IMR-90 (cell line): ENCODE measurements around the gene LHPP. TPM values are rescaled to one million over a fixed set of nuclear protein-coding genes. Genes with fewer than 3 reads are reported as not detected.

ENCODE experiments used
- ATAC-seq: fragments of 200-7000 bp; cut with Tn5 transposase; 2 replicates; pipeline ENCODE4 v1.9.1; 2020; ENCODE audit warnings: low read depth, mild to moderate bottlenecking, moderate library complexity
- BruUV-seq: library from RNA; stranded (reverse); fragments of 400-500 nt; replicated peaks from 2 replicates; lab custom pipeline; 2021; lab: Mats Ljungman, UMichigan
- CTCF ChIA-PET: fragments of 300-600 bp; formaldehyde crosslinking; extraction: SDS; loops from one replicate; lab custom pipeline; 2021; ENCODE audit warnings: antibody characterized with exemption; lab: Yijun Ruan, JAX
- POLR2A ChIA-PET: fragments of 300-600 bp; sonication (Branson Sonifier 250); formaldehyde crosslinking; loops from one replicate; lab custom pipeline; 2022; ENCODE audit warnings: antibody characterized with exemption; ENCODE audit not compliant: unreplicated experiment; lab: Charles Lee
- DNase-seq: peaks from one replicate; pipeline ENCODE4 v3.0.0; 2013
- H2AFZ ChIP-seq: replicated peaks from 2 replicates; pipeline ENCODE3; 2013; ENCODE audit warnings: low read length, mild to moderate bottlenecking; ENCODE audit not compliant: poor library complexity
- H2AK5ac ChIP-seq: 2 replicates; pipeline ENCODE4 v1.6.1; 2013; ENCODE audit warnings: low read depth, low read length, inconsistent platforms
- H2AK9ac ChIP-seq: replicated peaks from 2 replicates; pipeline ENCODE3; 2013; ENCODE audit warnings: mild to moderate bottlenecking, low read depth, low read length, moderate library complexity; ENCODE audit not compliant: poor library complexity
- H2BK120ac ChIP-seq: 2 replicates; pipeline ENCODE4 v1.6.1; 2013; ENCODE audit warnings: low read depth, low read length, inconsistent platforms
- H2BK15ac ChIP-seq: 3 replicates; pipeline ENCODE4 v1.6.1; 2013; ENCODE audit warnings: low read depth, low read length, inconsistent platforms
- H2BK20ac ChIP-seq: 2 replicates; pipeline ENCODE4 v1.6.1; 2013; ENCODE audit warnings: low read depth, mild to moderate bottlenecking, inconsistent platforms, low read length, moderate library complexity
- H2BK5ac ChIP-seq: 2 replicates; pipeline ENCODE4 v1.6.1; 2013; ENCODE audit warnings: mild to moderate bottlenecking, low read depth, low read length, inconsistent platforms; ENCODE audit not compliant: poor library complexity, severe bottlenecking
- H3K14ac ChIP-seq: replicated peaks from 2 replicates; pipeline ENCODE4 v1.6.1; 2013; ENCODE audit warnings: low read depth, low read length, inconsistent platforms
- H3K18ac ChIP-seq: 2 replicates; pipeline ENCODE4 v1.6.1; 2013; ENCODE audit warnings: low read depth, low read length, control low read depth
- H3K23ac ChIP-seq: 2 replicates; pipeline ENCODE4 v1.6.1; 2013; ENCODE audit warnings: low read depth, low read length, inconsistent platforms
- H3K27ac ChIP-seq: 2 replicates; pipeline ENCODE4 v1.5.1; 2013; ENCODE audit warnings: mild to moderate bottlenecking, control low read depth, low read length; ENCODE audit not compliant: insufficient read depth
- H3K27me3 ChIP-seq: 2 replicates; pipeline ENCODE4 v1.6.1; 2013; ENCODE audit warnings: low read length; ENCODE audit not compliant: control insufficient read depth, insufficient read depth
- H3K36me3 ChIP-seq: 2 replicates; pipeline ENCODE4 v1.6.1; 2013; ENCODE audit warnings: low read length, mixed read lengths; ENCODE audit not compliant: control insufficient read depth, insufficient read depth
- H3K4ac ChIP-seq: 2 replicates; pipeline ENCODE4 v1.6.1; 2013; ENCODE audit warnings: low read depth, low read length, inconsistent platforms
- H3K4me1 ChIP-seq: 2 replicates; pipeline ENCODE4 v1.6.1; 2013; ENCODE audit warnings: low read length, mixed read lengths; ENCODE audit not compliant: control insufficient read depth, insufficient read depth
- H3K4me2 ChIP-seq: 2 replicates; pipeline ENCODE4 v1.6.1; 2013; ENCODE audit warnings: low read depth, mild to moderate bottlenecking, control low read depth, low read length, moderate library complexity
- H3K4me3 ChIP-seq: 2 replicates; pipeline ENCODE4 v1.5.1; 2013; ENCODE audit warnings: low read depth, mild to moderate bottlenecking, control low read depth, low read length, moderate library complexity; ENCODE audit not compliant: insufficient read depth
- H3K56ac ChIP-seq: 2 replicates; pipeline ENCODE4 v1.6.1; 2013; ENCODE audit warnings: low read length, inconsistent platforms; ENCODE audit not compliant: insufficient read depth; ENCODE audit errors: extremely low read depth
- H3K79me1 ChIP-seq, 2 experiments: 2 replicates each; pipeline ENCODE4 v1.6.1; 2013; ENCODE audit warnings: low read length in 2 of 2, inconsistent platforms in 1 of 2, low read depth in 1 of 2
- H3K9ac ChIP-seq: 2 replicates; pipeline ENCODE4 v1.6.1; 2013; ENCODE audit warnings: low read depth, low read length, control low read depth
- H3K9me1 ChIP-seq: 2 replicates; pipeline ENCODE4 v1.6.1; 2013; ENCODE audit warnings: low read length, inconsistent platforms; ENCODE audit not compliant: insufficient read depth
- H3K9me3 ChIP-seq: 2 replicates; pipeline ENCODE4 v1.6.1; 2013; ENCODE audit warnings: low read length; ENCODE audit not compliant: control insufficient read depth, insufficient read depth
- H4K20me1 ChIP-seq: 2 replicates; pipeline ENCODE4 v1.6.1; 2013; ENCODE audit warnings: low read length, inconsistent platforms; ENCODE audit not compliant: insufficient read depth
- H4K5ac ChIP-seq: 2 replicates; pipeline ENCODE4 v1.6.1; 2013; ENCODE audit warnings: mild to moderate bottlenecking, low read depth, low read length, control low read depth
- H4K8ac ChIP-seq, 2 experiments: 2 replicates each; pipeline ENCODE4 v1.6.1; 2013; ENCODE audit warnings: low read depth in 2 of 2, low read length in 2 of 2, control low read depth in 1 of 2, inconsistent platforms in 1 of 2
- H4K91ac ChIP-seq: 2 replicates; pipeline ENCODE4 v1.6.1; 2013; ENCODE audit warnings: low read depth, low read length, inconsistent platforms; ENCODE audit not compliant: insufficient read depth
- MAZ ChIP-seq: IDR thresholded peaks from 2 replicates; pipeline ENCODE4 v1.6.1; 2012; ENCODE audit warnings: low read depth, mild to moderate bottlenecking, low read length, improper control_type of control experiment, moderate library complexity, borderline replicate concordance
- NFE2L2 ChIP-seq: fragments of 150-350 bp; IDR thresholded peaks from 2 replicates; pipeline ENCODE4 v1.6.1; 2016; ENCODE audit warnings: low read depth, mild to moderate bottlenecking, low read length
- WGBS, 2 experiments: methylation state at CpG; one replicate each; pipeline versions ENCODE4 v1.1.5 to v1.1.7; 2013; ENCODE audit warnings: missing lambda C conversion rate in 2 of 2; ENCODE audit not compliant: insufficient read length in 1 of 2; ENCODE audit errors: extremely low coverage in 2 of 2; 5-methylcytosine and 5-hydroxymethylcytosine counted together
- dilution Hi-C: fragments of 300-500 bp; cut with HindIII; formaldehyde crosslinking; loops from one replicate; pipeline ENCODE4 v1.14.3; 2018; ENCODE audit warnings: low sequenced_read_pairs; ENCODE audit not compliant: unreplicated experiment
- in situ Hi-C: fragments of 300-500 bp; cut with MboI; formaldehyde crosslinking; loops from 3 replicates; pipeline ENCODE4 v1.14.3; 2019; ENCODE audit warnings: low sequenced_read_pairs, inconsistent platforms, mixed read lengths
- intact Hi-C: fragments of 100-400 bp; cut with micrococcal nuclease; formaldehyde crosslinking; loops from 2 replicates; pipeline ENCODE4 v1.10.0; 2022
- polyA plus RNA-seq, 3 experiments: library from polyadenylated mRNA; depleted of rRNA; stranded (reverse); fragments of >200 nt; gene quantifications; 2 replicates each; pipeline ENCODE4 v1.2.3, GENCODE V29; 2012; ENCODE audit warnings: low replicate concordance in 1 of 3
- total RNA-seq: library from RNA; depleted of rRNA; stranded (reverse); fragments of >200 nt; gene quantifications from 2 replicates; pipeline ENCODE4 v1.2.3, GENCODE V29; 2012

The LHPP gene
- total and polyA plus RNA-seq, 2 of the 4 experiments (the other 2 are of a cell fraction), result 2.7 to 8.3 TPM

DNA sequence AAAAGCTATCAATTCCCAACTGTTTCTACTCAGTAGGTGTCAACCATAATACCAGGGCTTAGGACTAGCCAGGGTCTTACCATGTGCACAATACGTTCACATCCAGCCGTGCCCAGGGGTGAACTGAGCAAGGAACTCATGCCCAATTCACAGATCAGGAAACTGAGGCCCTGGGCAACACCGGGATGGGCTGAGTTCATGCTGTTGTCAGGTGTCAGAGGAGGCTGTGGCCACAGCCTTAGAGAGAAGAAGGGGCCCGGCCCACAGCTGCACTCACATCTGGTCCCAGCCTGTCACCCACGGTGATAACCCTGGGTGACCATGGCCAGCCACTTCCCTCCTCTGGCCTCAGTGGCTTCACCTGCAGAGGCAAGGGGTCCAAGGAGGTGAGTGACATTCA lies 190.6 kb downstream of the LHPP start:
- no peak for ATAC-seq
- Histone ChIP-seq H3K14ac (no peak overlapping the region), H2BK20ac (no peak overlapping the region), H3K79me1 (peaks cover 14 to 16% of the 10 kb centered on the region in 2 experiments; a peak in 2 of 4 replicates), H3K9ac (no peak overlapping the region), H3K9me1 (peaks cover 28% of the 10 kb centered on the region), H3K9me3 (no peaks in the 10 kb centered on the region), H2BK15ac (no peak overlapping the region), H2AK5ac (no peak overlapping the region), H3K18ac (no peak overlapping the region), H2BK120ac (no peak overlapping the region), H3K23ac (no peak overlapping the region), H4K20me1 (no peaks in the 10 kb centered on the region; the same call in 1 of the 2 replicates), H2AK9ac (no peak overlapping the region), H4K8ac (no peak overlapping the region), H3K36me3 (no peaks in the 10 kb centered on the region), H3K4me2 (no peak overlapping the region), H4K5ac (no peak overlapping the region), H3K56ac (no peak overlapping the region), H3K4ac (no peak overlapping the region), H2BK5ac (no peak overlapping the region), H3K4me3 (no peak overlapping the region), H2AFZ (no peak overlapping the region), H3K4me1 (peaks cover 22% of the 10 kb centered on the region), H3K27ac (no peak overlapping the region), H4K91ac (no peak overlapping the region), H3K27me3 (no peaks in the 10 kb centered on the region)
- WGBS, 2 experiments, result 93% methylated on average over 2 of the region's 5 CpGs; no CpG with 5 or more reads in 1 of the 2 experiments
- in situ Hi-C loops (no loop called here), dilution Hi-C loops (no loop called here), intact Hi-C loops (no loop called here)
- ChIA-PET CTCF (no interaction called here), POLR2A (no interaction called here)
- DNase-seq, result no peak
- BruUV-seq, result no TSS peak
- TF ChIP-seq MAZ (no peak), NFE2L2 (no peak)
